COLO668 (cell line): ENCODE results near the gene GSG1.
A peak's percentile ranks its signal among the peaks of the same experiment; 100 is the strongest.
"Not testable (repeated sequence)": the region's sequence is repeated elsewhere in the genome, so short reads cannot be mapped to it uniquely, and the experiment has no call there.

Experiments
- DNase-seq: peaks from one replicate; lab custom pipeline; 2025; ENCODE audit not compliant: unreplicated experiment; lab: John Stamatoyannopoulos, UW

The GSG1 gene

DNA sequence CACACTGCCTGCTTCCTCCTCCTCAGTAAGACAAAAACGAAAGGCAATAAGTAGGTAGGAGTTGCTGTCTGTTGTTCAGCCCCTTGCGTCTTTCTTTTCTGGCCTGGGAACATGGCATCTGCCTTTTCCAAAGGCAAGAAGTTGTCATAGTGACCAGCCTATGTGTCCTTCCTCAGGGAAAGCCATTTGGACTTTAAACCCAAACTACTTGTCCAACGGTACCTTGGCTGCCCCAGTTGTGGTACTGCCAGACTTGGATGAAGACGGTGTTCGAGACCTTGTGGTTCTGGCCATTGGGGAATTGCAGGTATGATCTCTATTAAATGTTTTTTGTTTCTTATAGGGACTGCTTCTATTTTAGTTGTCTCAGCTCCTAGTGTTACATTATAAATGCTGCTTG lies 40.8 kb downstream of the GSG1 start:
- DNase-seq, result no peak

- no peak for DNase-seq
Measured at GRCh38 chr12:13061377-13061776, 42.1 kb downstream of the GSG1 start.

DNA sequence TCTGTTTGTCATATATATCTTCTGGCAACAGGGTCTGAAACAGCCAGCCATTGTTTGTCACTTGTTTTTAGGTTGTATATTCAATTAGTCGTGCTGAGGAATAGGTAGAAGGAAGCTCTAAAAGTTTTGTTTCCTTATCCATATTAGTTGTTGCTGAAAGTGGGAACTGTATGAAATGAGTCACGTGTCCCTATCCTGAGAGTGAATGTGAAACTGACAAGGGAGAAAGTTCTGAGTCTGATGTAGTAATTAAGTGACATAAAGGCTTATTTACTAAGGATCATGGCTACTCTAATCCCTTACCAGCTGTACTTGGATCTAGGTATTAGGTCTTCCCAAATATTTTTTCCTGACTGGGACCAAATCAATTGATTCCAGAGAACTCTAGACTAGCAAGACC lies 42.9 kb downstream of the GSG1 start:
- no peak for DNase-seq

DNA sequence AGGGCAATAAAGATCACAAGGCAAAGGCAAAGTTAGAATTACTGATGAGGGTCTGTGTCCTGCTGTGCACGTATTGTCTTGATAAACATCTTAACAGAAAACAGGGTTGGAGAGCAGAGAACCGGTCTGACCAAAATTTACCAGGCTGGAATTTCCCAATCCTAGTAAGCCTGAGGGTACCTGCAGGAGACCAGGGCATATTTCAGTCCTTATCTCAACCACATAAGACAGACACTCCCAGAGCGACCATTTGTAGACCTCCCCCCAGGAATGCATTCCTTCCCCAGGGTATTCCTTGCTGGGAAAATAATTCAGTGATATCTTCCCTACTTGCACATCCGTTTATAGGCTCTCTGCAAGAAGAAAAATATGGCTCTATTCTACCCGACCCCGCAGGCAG lies 49.9 kb downstream of the GSG1 start:
- DNase-seq, result not testable (repeated sequence)

DNA sequence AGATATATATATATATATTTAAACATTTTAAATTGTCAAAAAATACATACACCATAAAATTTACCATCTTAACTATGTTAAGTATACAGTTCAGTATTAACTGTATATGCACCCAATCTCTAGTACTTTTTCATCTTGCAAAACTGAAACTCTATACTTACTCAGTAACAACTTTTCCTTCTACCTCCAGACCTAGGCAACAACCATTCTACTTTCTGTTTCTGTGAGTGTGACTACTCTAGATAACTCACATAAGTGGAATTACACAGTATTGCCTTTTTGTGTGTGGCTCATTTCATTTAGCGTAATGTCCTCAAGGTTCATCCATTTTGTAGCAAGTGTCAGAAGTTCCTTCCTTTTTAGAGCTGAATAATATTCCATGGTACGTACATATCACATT lies 51.0 kb downstream of the GSG1 start:
- no peak for DNase-seq

- DNase-seq, result no peak
Measured at GRCh38 chr12:13049816-13050215, 53.7 kb downstream of the GSG1 start.

DNA sequence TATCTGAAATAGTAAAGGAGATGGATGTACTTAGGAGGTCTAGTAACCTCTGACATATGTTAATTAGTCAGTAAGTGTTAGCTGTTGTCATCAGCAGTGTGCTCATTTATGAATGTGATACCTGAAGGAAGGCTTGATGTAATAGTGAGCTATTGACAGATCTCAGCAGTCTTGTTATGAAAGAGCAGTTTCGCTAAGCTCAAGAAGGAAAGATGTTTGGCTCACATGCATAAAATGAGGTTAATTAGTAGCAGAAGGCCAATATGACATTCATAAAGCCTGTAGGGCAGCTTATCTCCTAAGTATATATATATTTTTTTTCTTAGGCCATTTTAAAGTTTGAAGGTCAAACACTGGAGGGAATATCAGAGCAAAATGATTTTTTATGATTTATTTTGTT lies 56.5 kb downstream of the GSG1 start:
- DNase-seq, result no peak

GRCh38 chr12:13045816-13046215 lies 57.7 kb downstream of the GSG1 start:
- no peak for DNase-seq

DNA sequence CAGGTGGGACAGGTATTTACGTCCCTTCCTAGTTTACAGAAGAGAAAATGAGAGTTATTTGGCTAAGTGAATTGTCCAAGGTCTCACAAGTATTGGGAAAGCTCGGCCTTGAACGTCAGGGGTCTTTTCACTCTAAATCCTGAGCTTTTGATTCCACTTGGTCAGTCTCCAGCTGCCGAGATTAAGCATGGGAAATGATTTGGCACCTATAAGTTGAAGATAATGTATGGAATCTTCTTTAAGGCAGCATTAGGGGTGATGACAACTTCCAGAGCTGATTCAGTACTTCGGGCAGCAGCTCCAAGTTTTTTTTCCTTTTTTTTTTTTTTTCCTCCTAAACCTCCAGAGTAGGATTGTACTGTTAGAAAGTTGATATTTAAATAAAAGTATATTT lies 58.6 kb downstream of the GSG1 start:
- no peak for DNase-seq

- peak; percentile 64 for DNase-seq
Measured at GRCh38 chr12:13044002-13044905, 59.2 kb downstream of the GSG1 start, which contains the start of gene FAM234B. FAM234B (plus strand) TSS chr12:13044381; CDS start chr12:13044404, 23 bp downstream.

DNA sequence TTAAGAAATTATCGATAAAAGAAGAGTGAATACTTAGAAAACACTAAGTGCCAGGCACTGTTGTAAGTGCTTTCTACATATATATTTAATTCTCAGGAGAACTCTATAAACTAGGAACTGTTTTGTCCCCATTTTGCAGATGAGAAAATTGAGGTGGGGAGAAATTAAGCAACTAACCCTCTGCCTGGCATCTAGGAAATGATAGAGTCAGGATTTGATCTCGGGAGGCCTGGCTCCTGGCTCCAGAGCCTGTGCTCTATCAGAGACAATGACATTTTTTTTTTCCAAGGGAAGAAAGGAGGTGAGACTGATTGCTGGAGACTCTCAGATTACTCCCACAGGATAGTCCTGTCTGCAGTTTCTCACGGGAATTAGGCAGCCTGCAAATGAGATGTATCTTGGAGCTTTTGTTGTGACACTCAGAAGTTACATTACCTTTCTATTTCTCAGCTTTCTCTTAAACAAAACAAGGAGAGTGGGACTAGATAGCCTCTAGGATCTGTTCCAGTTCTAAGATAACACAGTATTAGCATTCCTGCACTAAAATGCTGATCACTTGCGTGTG lies 60.7 kb downstream of the GSG1 start:
- no peak for DNase-seq

DNA sequence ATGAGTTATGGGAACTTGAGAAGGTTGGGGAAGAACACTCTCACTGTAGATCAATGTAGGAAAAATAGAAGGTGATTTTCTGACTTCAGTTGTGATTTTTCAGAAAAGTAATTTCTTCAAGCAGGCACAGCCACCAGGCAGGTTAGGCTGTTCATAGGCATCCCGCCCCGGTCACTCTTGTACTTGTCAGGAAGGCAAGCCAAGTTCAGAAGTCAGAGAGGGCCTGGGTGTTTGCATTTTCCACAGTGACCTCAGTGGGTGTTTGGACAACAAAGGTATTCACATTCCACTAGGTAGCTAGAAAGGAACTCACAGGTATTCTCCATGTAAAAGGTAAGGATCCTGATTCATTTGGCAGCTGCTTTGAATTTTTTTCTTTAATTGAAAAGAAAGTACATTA lies 62.2 kb downstream of the GSG1 start:
- DNase-seq, result no peak

GRCh38 chr12:13039328-13039956 lies 64.0 kb downstream of the GSG1 start:
- DNase-seq, result no peak

- DNase-seq, result no peak
Measured at GRCh38 chr12:13038491-13039161, 64.8 kb downstream of the GSG1 start.

GRCh38 chr12:13036881-13037280 lies 66.6 kb downstream of the GSG1 start:
- DNase-seq, result no peak

- not testable (repeated sequence) for DNase-seq
Measured at GRCh38 chr12:13035335-13035734, 68.1 kb downstream of the GSG1 start.
